SK-N-SH treated with all-trans-retinoic acid at 6 μM for 48 hours (cell line): ENCODE measurements around the gene CACNB3.

Source experiments
- ATAC-seq: fragments of 200-7000 bp; cut with Tn5 transposase; 3 replicates; pipeline ENCODE4 v1.9.1; 2020; ENCODE audit warnings: mild to moderate bottlenecking, moderate library complexity
- ARNTL ChIP-seq: fragments of 450-650 bp; formaldehyde crosslinking; IDR thresholded peaks from 2 replicates; pipeline ENCODE4 v1.5.0; 2020; ENCODE audit warnings: low read depth, mild to moderate bottlenecking, moderate library complexity, borderline replicate concordance
- CREB5 ChIP-seq: fragments of 250-450 bp; sonication (Bioruptor Pico); IDR thresholded peaks from 2 replicates; pipeline ENCODE4 v1.5.1; 2020; ENCODE audit warnings: low read depth, mild to moderate bottlenecking, moderate library complexity
- CSDC2 ChIP-seq: fragments of 250-450 bp; sonication (Bioruptor Pico); IDR thresholded peaks from 2 replicates; pipeline ENCODE4 v1.5.0; 2020; ENCODE audit warnings: mild to moderate bottlenecking, moderate library complexity
- ESRRG ChIP-seq: fragments of 250-450 bp; sonication (Bioruptor Pico); IDR thresholded peaks from 2 replicates; pipeline ENCODE4 v1.6.1; 2021; ENCODE audit warnings: mild to moderate bottlenecking
- ISL1 ChIP-seq: fragments of 250-450 bp; sonication (Bioruptor Pico); IDR thresholded peaks from 2 replicates; pipeline ENCODE4 v2.1.2; 2022; ENCODE audit warnings: mild to moderate bottlenecking, moderate library complexity
- PPARA ChIP-seq: fragments of 250-450 bp; sonication (Bioruptor Pico); IDR thresholded peaks from 2 replicates; pipeline ENCODE4 v1.5.0; 2020; ENCODE audit warnings: mild to moderate bottlenecking, borderline replicate concordance
- RARB ChIP-seq: fragments of 250-450 bp; sonication (Bioruptor Pico); IDR thresholded peaks from 2 replicates; pipeline ENCODE4 v1.8.0; 2021; ENCODE audit warnings: mild to moderate bottlenecking, moderate library complexity
- SNAI2 ChIP-seq: fragments of 250-450 bp; sonication (Bioruptor Pico); IDR thresholded peaks from 2 replicates; pipeline ENCODE4 v1.5.0; 2020; ENCODE audit warnings: mild to moderate bottlenecking, moderate library complexity
- TCF4 ChIP-seq: fragments of 250-450 bp; sonication (Bioruptor Pico); IDR thresholded peaks from 2 replicates; pipeline ENCODE4 v1.8.0; 2021; ENCODE audit warnings: mild to moderate bottlenecking, moderate library complexity, borderline replicate concordance
- TOX ChIP-seq: fragments of 250-450 bp; sonication (Bioruptor Pico); IDR thresholded peaks from 2 replicates; pipeline ENCODE4 v1.8.0; 2021; ENCODE audit warnings: mild to moderate bottlenecking, moderate library complexity, borderline replicate concordance
- ZC3H10 ChIP-seq: fragments of 250-450 bp; sonication (Bioruptor Pico); IDR thresholded peaks from 2 replicates; pipeline ENCODE4 v1.5.1; 2021; ENCODE audit warnings: mild to moderate bottlenecking, moderate library complexity
- ZFP30 ChIP-seq: fragments of 450-650 bp; formaldehyde crosslinking; IDR thresholded peaks from 2 replicates; pipeline ENCODE4 v1.5.0; 2022; ENCODE audit warnings: mild to moderate bottlenecking, moderate library complexity
- ZNF565 ChIP-seq: fragments of 450-650 bp; formaldehyde crosslinking; conservative IDR thresholded peaks from 2 replicates; pipeline ENCODE4 v1.5.0; 2020; ENCODE audit warnings: low read depth, mild to moderate bottlenecking, moderate library complexity
- ZNF70 ChIP-seq: fragments of 450-650 bp; formaldehyde crosslinking; IDR thresholded peaks from 2 replicates; pipeline ENCODE4 v1.5.0; 2020; ENCODE audit warnings: mild to moderate bottlenecking, moderate library complexity
- ZNF8 ChIP-seq: fragments of 450-650 bp; formaldehyde crosslinking; IDR thresholded peaks from 2 replicates; pipeline ENCODE4 v1.5.0; 2020; ENCODE audit warnings: mild to moderate bottlenecking, moderate library complexity
- TF ChIP-seq, protein P1 (sequence below): fragments of 250-450 bp; sonication (Bioruptor Pico); IDR thresholded peaks from 2 replicates; pipeline ENCODE4 v1.8.0; 2021; ENCODE audit warnings: low read depth, mild to moderate bottlenecking, moderate library complexity, borderline replicate concordance
- TF ChIP-seq, protein P2 (sequence below): fragments of 250-450 bp; sonication (Bioruptor Pico); IDR thresholded peaks from 2 replicates; pipeline ENCODE4 v1.8.0; 2020; ENCODE audit warnings: mild to moderate bottlenecking, moderate library complexity, borderline replicate concordance
- TF ChIP-seq, protein P3 (sequence below): fragments of 250-450 bp; sonication (Bioruptor Pico); IDR thresholded peaks from 2 replicates; pipeline ENCODE4 v1.5.0; 2020; ENCODE audit warnings: mild to moderate bottlenecking, moderate library complexity

CACNB3 gene

GRCh38 chr12:48775299-48775698, 43.0 kb upstream of the CACNB3 start:
- ATAC-seq = no peak

GRCh38 chr12:48775991-48776649, 42.2 kb upstream of the CACNB3 start:
- ATAC-seq = no peak
- TF ChIP-seq TOX (CRISPR knock-in tag) = no peak
- TF ChIP-seq TCF4 (CRISPR knock-in tag) = no peak
- TF ChIP-seq, protein P1, sequence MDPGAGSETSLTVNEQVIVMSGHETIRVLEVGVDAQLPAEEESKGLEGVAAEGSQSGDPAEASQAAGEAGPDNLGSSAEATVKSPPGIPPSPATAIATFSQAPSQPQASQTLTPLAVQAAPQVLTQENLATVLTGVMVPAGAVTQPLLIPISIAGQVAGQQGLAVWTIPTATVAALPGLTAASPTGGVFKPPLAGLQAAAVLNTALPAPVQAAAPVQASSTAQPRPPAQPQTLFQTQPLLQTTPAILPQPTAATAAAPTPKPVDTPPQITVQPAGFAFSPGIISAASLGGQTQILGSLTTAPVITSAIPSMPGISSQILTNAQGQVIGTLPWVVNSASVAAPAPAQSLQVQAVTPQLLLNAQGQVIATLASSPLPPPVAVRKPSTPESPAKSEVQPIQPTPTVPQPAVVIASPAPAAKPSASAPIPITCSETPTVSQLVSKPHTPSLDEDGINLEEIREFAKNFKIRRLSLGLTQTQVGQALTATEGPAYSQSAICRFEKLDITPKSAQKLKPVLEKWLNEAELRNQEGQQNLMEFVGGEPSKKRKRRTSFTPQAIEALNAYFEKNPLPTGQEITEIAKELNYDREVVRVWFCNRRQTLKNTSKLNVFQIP (CRISPR knock-in tag) = no peak
- TF ChIP-seq, protein P2, sequence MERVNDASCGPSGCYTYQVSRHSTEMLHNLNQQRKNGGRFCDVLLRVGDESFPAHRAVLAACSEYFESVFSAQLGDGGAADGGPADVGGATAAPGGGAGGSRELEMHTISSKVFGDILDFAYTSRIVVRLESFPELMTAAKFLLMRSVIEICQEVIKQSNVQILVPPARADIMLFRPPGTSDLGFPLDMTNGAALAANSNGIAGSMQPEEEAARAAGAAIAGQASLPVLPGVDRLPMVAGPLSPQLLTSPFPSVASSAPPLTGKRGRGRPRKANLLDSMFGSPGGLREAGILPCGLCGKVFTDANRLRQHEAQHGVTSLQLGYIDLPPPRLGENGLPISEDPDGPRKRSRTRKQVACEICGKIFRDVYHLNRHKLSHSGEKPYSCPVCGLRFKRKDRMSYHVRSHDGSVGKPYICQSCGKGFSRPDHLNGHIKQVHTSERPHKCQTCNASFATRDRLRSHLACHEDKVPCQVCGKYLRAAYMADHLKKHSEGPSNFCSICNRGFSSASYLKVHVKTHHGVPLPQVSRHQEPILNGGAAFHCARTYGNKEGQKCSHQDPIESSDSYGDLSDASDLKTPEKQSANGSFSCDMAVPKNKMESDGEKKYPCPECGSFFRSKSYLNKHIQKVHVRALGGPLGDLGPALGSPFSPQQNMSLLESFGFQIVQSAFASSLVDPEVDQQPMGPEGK (CRISPR knock-in tag) = no peak

More at GRCh38 chr12:48775299-48775698, 43.0 kb upstream of the CACNB3 start:
- no peak for TF ChIP-seq CSDC2 (CRISPR knock-in tag)
- TF ChIP-seq ZNF565 (CRISPR knock-in tag) = no peak
- no peak for TF ChIP-seq ARNTL (CRISPR knock-in tag)
- no peak for TF ChIP-seq RARB (CRISPR knock-in tag)
- no peak for TF ChIP-seq ZNF70 (CRISPR knock-in tag)
- TF ChIP-seq ZC3H10 = no peak

DNA sequence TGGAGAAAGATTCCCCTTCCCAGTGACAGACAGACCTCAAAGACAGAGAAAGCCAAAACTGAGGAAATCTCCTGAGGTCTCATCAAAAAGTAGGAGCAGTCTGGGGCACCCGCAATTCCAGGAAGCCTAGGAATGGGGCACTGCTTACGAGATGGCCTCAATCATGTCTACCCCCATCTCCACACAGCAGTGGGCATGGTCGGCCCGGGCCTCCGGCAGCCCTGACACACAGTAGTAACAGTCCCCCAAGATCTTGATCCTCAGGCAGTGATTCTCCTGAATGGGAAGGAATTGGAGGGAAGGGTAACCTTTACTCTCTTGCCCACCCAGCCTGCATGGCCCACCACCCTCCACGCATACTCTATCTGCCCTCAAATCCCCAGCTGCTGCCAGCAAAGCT, 41.3 kb upstream of the CACNB3 start:
- TF ChIP-seq TOX (CRISPR knock-in tag) (no peak), ZFP30 (CRISPR knock-in tag) (no peak), ZNF8 (CRISPR knock-in tag) (no peak)
- TF ChIP-seq, protein P1 (CRISPR knock-in tag) = no peak
- TF ChIP-seq, protein P3, sequence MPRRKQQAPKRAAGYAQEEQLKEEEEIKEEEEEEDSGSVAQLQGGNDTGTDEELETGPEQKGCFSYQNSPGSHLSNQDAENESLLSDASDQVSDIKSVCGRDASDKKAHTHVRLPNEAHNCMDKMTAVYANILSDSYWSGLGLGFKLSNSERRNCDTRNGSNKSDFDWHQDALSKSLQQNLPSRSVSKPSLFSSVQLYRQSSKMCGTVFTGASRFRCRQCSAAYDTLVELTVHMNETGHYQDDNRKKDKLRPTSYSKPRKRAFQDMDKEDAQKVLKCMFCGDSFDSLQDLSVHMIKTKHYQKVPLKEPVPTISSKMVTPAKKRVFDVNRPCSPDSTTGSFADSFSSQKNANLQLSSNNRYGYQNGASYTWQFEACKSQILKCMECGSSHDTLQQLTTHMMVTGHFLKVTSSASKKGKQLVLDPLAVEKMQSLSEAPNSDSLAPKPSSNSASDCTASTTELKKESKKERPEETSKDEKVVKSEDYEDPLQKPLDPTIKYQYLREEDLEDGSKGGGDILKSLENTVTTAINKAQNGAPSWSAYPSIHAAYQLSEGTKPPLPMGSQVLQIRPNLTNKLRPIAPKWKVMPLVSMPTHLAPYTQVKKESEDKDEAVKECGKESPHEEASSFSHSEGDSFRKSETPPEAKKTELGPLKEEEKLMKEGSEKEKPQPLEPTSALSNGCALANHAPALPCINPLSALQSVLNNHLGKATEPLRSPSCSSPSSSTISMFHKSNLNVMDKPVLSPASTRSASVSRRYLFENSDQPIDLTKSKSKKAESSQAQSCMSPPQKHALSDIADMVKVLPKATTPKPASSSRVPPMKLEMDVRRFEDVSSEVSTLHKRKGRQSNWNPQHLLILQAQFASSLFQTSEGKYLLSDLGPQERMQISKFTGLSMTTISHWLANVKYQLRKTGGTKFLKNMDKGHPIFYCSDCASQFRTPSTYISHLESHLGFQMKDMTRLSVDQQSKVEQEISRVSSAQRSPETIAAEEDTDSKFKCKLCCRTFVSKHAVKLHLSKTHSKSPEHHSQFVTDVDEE (CRISPR knock-in tag) = no peak
- ATAC-seq = no peak

DNA sequence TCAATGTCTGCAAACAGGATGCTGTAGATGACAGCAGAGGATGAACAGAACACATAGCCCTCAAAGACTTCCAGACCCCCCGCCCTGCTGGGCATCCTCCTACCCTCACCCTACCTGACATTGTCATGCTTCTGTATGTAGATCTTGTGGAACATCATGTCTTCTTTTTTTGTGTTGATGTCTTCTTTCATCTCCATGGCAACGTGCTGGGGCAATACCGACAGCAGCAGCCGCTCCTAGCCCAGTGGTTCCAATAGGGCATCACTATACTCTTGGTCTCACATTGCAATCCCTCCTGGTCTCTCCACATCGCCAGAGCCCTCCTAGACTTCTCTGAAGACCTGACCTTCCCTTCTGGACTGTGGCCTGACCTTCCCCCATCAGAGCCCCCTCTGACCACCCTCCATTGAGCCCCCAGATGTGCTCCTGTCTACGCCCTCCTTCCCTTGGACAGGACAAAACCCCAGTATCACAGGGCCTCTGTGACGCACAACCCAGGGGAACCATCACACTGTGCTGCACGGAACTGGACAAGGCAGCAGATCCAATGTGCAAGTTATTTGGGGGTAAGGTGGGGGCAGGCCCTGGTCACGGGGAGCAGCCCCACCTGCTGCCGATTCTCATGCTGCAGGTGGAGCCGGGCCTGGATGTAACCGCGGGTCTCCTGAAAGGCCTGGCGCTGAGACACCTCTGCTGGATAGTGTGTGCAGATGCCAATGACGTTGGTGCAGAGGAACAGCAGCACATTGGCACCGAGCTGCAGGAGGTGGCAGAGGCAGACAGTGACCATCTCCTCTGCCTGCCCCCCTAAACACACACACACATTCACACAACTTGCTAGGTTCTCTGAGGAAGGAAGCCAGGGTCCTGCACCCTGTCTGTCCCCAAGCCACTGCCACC, 40.5 kb upstream of the CACNB3 start:
- no peak for ATAC-seq
- TF ChIP-seq, protein P2 (CRISPR knock-in tag) = no peak
- TF ChIP-seq TCF4 (CRISPR knock-in tag) (no peak), PPARA (no peak), CREB5 (no peak), ZNF565 (CRISPR knock-in tag) (no peak), SNAI2 (no peak), ISL1 (CRISPR knock-in tag) (no peak), TOX (CRISPR knock-in tag) (no peak), ESRRG (CRISPR knock-in tag) (no peak)
- TF ChIP-seq, protein P3 (CRISPR knock-in tag) = no peak
